ENCODE data around the gene KRT8.
"Not testable (repeated sequence)": the region's sequence is repeated elsewhere in the genome, so short reads cannot be mapped to it uniquely, and the experiment has no call there.

Gene KRT8

DNA sequence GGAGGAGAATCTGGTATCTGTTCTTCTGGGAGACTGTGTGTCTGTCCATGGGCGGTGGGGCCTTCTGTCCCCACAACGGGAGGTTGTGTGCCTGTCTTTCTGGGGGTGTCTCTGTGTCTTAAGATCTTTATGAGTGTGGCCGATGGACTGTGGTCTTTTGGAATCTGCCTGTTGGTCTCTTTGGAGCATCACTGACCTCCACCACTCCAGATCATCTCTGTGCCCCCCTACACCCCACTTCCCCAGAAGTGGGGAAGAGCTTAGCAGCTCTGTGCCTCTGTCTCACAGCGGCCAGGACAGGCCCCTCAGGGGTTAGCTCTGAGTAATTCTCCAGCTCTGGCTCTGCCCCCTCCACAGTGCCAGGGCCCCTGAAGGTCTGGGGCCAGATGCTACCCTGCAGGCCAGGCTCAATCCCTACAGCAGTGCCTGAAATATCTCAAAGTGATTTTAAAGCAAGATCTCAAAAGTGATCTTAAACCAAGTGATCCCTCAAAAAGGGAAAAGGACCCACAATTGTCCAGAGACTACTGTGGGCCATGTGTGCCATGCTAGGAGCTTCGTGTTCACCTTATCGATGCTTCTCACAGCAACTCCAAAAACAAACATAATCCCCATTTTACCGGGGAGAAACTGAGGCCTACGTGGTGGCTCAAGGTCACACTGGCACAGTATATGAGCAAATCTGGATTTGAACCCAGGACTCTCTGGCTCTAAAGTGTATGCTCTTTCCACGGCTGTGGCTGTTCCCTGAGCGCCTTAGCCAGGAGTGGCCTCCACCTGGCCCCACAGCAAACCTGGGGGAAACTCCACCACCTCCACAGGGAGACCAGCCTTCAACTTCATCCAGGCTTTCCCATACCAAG lies 30.1 kb downstream of the KRT8 start:
- no peak for DNase-seq (ENCODE audit: low read depth)

DNA sequence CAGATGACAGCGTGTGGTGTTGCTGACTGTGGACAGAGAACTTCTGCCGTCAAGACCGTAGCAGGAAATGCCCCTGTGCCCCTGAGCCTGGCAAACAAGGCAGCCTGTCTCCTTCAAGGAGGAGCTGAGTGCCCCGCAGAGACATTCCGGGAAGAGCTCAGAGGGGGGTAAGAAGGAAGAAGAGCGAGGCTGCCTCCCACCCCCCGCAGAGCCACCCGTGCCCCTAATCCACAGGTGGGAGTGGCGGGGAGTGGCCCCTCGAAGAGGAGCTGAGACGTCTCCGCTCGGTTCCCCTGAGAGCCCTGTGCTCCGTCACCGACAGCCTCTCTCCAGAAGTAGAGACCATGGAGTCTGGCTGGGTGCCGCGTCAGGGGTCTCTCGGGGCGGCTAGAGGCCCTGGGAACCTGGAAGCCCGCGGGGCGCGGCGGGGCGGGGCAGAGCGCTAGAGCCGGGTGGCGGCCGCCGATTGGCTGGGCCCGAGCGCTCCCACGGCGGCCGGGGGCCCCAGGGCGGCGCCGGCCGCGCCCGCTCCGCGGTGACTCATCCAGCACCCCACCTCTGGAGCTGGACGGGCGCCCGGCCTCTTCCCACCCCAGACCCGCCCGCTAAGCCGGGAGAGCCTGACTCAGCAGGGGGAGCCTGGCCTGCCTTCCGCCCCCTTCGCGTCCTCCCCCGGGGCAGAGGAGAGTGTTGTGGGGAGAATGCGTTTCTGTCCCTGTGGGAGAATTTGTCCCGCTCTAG lies 30.9 kb downstream of the KRT8 start:
- peak; percentile 67 for DNase-seq (ENCODE audit: low read depth)

DNA sequence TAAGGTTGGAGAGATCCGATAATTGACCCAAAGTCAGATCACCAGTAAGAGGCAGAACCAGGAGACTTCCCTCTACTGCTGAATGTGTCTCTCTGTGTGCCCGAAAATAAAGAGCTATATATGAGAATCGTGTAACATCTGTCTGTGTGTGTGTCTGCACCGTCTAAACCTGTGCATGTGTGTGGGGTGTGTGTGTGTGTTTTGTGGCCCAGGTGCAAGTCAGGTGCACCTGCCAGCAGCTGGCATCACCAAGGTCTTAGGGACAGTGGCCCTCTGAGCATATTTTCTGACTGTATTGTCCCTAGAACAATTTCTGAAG lies 31.4 kb downstream of the KRT8 start:
- no peak for DNase-seq (ENCODE audit: low read depth)

DNA sequence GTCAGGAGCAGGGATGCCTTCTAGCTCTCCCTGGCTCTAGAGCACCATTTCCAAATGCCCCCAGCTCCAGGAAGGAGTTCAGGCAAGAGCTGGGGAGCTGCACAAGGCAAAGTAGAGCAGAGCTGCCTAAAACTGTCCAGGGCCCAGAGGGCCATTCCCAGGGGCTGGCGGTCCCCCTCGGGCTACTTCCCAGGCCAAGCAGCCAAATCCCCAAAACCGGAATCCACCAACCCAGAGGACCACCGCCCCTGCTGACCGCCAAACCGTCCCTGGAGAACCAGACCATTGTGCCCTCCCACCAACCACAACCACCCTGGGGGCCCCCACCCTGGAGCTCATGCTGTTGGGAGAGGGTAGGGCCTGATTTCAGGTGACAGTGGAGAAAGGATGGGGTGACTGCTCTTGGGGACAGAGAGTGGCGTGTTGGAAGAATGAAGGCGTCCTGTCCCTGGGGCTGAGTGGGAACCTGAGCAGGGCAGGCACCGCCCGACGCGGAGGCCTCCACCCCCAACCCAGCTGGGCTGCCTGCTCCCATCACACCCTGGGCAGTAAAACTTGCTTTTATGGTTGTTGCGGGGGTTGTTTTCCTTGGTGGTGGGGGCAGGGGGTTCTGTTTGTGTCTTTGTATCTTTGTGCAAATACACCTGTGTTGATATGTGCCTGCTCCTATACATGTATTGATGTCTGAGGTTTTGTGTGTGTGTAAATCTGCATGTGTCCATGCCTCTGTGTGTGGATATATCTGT lies 32.1 kb downstream of the KRT8 start:
- no peak for DNase-seq (ENCODE audit: low read depth)

DNA sequence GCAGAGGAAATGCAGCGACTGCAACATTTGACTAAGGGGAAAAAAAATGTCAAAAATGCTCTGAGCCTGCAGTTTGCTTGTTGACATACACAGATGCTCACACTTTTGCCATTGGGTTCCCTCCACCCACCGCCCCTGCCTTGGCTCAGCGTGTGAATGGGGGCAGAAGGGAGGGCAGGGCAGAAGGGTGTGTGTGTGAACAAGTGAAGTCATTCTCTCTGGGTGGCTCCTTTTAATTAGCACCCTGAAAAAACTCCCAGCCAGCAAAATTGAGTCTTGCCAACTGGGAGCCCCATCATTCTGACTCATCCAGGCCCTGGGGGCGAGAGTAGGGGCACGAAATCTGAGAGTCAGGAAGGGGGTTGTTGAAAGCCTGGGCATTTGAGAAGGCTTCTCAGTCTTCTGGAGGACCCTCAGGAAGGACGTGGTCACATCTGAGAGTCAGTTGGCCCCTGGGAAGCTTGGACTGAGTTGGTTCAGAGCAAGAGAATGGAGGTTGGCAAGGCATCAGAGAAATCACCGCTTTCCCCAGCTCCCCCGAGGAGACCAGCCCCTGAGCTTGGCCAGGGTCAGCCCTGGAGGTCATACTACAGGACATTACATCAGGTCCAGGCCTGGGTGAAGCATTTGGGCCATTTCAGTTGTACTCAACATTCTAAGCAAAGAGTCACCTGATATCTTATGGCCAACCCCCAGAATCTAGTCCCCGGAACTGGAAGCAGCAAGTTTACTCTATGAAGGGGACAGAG lies 33.4 kb downstream of the KRT8 start:
- DNase-seq (ENCODE audit: low read depth): no peak

DNA sequence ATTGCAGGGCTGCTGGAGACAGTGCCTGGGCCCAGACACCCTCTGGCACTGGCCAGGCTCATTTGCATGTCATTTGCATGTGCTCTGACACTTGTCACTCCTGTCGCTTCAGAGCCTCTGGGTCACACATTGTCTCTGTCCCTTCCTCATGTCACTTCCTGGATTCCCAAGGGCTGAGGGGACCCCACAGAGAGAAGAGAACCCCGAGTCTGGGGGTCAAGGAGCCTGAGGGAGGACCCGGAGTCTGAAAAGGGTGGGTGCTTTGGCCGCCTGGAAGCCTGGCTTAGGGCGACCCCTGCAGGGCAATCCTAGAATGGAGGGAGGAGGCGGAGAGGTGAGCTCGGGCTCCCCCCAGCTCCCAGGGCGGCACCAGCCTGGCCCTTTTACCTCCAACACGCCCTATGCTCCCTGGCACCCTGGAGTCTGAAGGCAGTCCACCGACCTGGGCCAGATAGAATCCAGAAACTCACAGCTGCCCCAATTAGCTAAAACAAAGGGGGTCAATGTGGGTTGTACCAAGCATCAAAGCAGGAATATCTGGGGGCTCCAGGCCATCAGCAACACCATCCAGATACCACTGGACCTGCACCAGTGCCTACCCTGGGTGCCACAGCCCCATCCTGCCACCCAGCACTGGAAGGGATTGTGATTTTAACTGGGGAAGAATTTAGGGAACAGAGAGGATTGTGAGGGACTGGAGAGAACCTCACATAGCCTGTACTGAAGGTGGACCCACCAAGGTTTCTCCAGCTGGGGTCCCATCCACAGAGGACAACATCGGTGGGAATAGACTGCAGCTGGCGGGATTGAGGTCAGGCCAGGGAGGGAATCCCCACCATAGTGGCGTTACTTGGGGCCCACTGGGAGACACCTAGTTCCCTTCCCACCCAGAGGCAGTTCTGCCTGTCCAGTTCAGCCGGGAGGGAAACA lies 34.2 kb downstream of the KRT8 start:
- DNase-seq (ENCODE audit: low read depth): no peak

DNA sequence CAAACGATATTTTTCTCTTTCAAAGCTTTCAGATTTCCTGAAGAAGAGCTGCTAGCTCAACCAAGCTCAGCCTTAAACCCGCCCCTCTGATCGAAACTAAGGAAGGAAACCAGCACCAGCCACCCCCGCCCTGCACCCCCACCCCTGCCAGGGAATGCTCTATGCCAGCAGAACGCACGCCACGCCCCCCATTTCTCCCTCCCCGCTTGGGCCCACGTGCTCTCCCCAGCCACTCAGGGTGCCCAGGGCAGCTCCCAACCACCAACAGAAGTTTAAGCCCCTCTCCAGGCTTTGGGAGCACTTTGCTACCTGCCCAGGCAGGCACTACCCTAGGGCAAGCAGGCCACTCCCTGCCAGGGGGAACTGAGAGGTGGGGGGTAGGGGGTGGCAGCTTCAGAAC lies 37.2 kb downstream of the KRT8 start:
- DNase-seq (ENCODE audit: low read depth): no peak

DNA sequence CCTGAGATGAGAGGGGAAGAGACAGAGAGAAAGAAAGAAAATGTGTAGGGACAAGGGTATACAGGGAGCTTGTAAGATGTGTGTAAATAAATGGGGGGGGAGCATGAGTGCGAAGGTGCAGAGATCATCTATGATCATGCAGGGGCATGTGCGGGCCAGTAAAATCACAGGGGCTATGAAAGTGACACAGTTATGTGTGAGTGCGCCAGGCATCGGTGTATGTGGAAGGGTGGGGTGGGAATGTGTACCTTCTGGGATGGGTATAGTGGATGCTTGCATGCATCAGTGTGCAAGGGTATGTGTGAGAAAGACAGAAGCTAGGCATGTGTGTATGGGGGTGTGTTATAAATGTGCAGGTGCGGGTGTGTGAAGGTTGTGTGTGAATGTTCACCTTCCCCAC lies 37.7 kb downstream of the KRT8 start:
- DNase-seq (ENCODE audit: low read depth): no peak

DNA sequence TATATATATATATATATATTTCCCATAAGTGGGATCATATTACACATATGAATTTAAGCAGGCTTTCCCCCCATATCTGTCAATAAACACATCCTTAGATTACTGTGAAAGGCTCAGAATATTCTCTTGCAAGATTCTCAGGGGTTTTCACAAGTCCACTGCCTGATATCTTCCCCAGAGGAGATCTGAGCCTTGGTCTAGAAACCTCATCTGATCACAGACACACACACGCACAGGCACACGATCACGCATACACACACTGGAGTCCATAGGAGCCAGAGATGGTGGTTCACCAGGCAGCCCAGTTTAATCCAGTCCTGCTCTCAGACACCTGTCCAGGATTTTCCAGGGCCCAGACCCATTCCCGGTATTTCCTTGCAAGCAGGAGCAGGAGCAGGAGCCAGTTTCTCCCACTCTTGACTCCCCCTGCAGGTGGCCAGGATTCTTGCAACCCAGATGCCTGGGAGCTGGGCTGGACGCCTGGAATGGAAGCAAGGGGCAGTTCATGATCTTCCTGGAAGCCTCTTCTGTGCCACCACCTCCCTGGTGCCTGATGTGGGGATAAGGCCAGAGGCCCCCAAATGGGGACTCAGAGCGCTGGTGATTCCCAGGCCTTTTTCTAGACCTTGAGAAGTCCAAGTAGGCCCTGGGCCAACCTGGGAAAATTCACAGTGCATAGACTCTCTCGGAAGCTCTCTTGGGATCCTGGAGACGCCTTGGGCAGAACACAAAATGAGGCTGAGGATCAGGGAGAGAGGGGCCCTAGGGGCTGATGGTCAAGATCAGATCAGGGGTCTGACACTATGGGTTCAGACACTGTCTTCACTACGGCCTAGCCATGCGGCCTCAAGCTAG lies 39.6 kb downstream of the KRT8 start:
- peak; percentile 35 for DNase-seq (ENCODE audit: low read depth)

DNA sequence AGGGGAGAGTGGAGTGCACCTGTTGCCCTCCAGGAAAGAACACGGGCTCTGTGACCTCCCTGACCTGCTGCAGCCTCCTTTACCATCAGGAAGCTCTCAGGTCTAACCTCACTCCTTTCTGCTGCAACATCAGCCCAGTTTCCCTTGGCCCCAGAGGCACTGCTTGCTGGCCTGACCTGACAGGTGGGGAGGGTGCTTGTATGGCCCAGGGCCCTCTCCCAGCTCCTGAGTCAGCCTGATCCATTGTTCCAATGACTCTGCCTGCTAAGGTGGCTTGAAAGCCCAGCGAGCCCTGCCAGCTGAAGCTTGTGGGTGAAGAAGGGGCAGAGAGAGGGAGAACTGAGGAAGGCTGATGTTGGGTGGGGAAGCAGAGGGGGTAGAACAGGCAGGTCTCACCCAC lies 42.9 kb downstream of the KRT8 start:
- DNase-seq (ENCODE audit: low read depth): no peak

DNA sequence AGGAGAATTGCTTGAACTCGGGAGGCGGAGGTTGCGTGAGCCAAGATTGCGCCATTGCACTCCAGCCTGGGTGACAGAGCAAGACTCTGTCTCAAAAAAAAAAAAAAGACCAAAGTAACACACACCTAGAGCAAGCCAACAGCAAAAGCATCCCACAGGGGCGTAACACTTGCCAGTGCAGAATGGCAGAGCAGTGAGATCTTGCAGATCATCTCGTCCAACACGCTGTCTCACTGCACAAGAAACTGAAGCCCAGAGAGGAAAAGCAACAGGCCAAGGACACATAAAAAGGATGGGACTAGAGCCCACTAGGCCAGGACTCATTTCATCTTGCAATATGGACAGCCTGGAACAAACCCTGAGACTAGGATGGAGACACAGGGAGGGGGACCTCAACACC lies 43.4 kb downstream of the KRT8 start:
- no peak for DNase-seq (ENCODE audit: low read depth)

DNA sequence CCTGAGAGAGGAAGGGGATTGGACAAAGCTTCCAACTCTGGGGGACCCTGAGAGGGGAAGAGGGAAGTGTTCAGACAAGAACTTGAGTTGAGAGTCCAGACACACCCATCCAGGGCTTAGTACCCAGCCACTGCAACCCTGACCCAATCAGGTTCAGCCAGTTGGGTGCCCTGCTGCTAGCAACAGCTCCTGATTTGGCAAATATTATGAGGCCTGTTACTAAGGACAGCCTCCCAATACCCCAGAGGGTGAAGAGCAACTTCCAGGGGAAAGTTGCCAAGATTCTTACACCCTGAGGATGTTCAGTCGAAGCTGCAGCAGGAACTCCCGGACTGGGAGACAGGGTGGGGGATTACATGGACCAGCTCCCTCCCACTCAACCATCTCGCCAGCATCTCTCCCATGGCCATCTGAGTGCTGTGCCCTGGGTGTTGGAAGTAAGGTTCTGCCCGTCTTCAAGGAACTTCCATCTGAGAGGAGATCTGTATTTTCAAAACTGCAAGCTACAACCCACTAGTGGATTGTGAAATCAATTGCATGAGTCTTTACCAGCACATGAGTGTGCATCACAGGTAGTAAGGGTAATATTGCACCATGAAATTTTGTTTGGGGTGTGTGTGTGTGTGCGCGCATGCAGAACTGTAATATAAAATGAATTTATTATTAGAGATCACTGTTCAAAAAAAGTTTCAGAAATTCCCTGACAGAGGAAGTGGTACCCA lies 44.6 kb downstream of the KRT8 start:
- DNase-seq (ENCODE audit: low read depth): no peak

DNA sequence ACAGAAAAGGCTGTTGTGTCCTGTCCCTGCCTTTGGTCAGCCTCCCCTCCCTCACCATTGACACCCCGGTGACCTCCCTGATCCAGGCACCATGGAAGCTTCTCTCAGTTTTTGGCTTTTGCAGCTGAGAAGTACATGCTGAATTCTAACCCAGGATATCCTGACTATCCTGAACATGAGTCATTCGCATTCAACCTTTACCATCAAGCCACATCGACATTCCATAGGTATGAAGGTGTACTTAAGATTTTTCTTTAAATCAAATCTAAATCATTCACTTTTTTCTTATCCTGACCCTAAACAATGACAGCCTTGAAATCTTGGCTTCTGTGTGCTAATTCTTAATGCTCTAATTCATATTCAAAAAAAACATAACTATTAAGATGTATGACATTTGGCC lies 47.4 kb downstream of the KRT8 start:
- no peak for DNase-seq (ENCODE audit: low read depth)

DNA sequence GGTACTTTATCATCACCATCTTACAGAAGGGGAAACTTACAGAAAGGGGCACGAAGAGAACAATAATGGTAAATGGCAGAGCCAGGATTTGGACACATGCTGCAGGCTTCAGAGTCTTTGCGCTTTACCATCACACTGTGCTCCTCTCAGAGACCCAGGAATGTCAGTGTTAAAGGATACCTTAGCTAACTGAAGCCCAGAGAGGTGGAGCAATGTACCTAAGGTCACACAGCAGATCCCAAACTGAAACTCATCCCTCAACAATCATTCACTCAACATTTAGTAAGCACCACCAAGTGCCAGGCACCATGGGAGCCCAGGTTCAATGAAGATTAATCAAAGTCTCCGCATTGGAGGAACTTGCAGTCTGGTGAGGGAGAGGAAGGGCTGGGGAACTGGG lies 48.1 kb downstream of the KRT8 start:
- DNase-seq (ENCODE audit: low read depth): no peak

DNA sequence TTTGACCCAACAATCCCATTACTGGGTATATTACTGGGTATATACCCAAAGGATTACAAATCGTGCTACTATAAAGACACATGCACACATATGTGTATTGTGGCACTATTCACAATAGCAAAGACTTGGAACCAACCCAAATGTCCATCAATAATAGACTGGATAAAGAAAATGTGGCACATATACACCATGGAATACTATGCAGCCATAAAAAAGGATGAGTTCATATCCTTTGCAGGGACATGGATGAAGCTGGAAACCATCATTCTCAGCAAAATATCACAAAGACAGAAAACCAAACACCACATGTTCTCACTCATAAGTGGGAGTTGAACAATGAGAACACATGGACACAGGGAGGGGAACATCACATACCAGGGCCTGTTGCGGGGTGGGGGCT lies 48.8 kb downstream of the KRT8 start:
- not testable (repeated sequence) for DNase-seq (ENCODE audit: low read depth)

DNA sequence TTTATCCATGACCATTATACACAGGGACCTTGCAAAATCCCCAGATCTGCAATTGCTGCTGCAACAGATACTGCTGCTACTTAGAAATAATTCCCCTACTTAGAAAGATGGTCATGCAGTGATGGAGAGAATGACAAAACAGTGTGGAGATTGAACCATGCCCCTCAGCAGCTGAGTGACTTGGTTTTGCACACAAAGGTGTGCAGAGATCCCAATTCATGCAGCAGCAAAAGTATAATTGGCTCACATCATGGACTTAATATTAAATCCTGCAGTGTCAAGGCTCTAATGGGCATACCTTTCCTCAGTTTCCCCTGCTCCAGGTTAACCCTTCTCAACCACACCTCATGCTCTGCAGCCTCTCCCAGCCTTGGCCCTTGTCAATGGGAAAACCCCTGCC lies 53.1 kb downstream of the KRT8 start:
- DNase-seq (ENCODE audit: low read depth): no peak

DNA sequence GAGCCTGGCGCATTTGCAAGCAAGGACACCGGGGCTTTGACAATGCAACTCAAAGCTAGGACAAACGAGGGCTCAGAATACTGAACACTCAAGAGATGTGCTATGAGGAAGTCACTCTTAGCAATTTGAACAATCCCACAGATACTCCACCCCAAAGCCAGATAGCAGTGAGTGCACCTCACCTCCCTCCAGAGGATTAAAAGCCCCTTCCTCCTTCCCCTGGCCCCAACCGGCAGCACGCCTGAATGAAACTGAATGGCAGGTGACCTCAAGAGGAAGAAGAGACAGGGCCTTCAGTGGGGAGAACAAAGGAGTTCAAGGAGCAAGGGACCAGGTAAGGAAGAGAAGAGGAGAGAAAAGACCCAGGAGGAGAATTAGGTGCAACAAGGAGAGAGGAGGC lies 54.2 kb downstream of the KRT8 start:
- no peak for DNase-seq (ENCODE audit: low read depth)

DNA sequence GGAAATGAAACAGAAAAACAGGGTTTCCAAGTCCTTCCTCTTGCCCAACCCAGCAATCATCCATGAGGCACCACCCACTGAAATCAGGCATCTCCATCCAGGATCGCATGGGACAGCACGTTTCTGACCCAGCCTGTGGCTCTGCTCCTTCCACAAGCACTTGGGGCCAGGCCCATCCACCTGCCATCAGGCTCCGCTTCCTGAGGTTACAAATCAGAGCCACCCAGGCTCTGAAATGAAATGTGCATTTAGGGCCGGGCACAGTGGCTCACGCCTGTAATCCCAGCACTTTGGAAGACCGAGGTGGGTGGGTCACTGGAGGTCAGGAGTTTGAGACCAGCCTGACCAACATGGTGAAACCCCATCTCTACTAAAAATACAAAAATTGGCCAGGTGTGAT lies 55.4 kb downstream of the KRT8 start:
- no peak for DNase-seq (ENCODE audit: low read depth)

DNA sequence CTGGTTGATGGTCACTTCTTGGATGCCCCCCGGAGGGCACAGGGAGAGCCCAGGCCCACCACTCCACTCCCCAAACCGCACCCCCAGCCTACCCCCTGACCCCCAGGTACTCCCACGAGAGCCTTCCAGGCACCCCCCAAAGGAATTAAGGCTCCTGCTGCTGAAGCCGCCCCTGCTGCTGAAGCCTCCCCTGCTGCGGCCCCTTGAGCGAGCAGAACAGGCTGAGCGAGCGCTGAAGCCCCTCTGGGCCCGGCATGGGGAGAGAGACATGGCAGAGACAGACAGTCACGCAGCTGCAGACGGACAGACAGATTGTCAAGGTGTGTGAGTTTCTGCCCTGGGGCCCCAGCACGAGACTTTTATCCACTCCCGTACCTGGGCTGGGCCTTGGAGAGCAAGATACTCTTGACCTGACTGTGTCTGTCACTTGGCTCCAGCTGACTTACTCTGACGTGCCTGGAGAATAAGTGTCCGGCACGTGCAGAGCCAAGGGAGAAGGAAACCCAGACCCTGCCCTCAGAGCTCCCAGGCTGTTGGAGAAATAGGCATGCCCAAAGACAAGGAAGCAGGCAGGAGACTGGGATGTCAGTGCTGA lies 56.1 kb downstream of the KRT8 start, which contains the start of gene KRT78:
TSS of gene KRT78 (minus strand) at position 334 of the 595 bp plus-strand sequence. CDS start at position 270, 64 bp downstream.
- no peak for DNase-seq (ENCODE audit: low read depth)

All from non-pigmented ciliary epithelial cell (primary cell).